Measurements from ENCODE around the gene THBS1.
A peak's percentile ranks its signal among the peaks of the same experiment; 100 is the strongest.

THBS1 gene

GRCh38 chr15:39623529-39623931, 42.7 kb downstream of the THBS1 start:
- H3K4me3 Mint-ChIP-seq: no peak overlapping the region
- no peak for TF ChIP-seq CTCF (IDR thresholded peaks at IDR 0.05; ENCODE audit: unreplicated experiment in 3 of 3)
- H3K27me3 Mint-ChIP-seq (ENCODE audit: low read depth): no peaks in the 10 kb centered on the region
- H3K36me3 Mint-ChIP-seq (ENCODE audit: low read depth): no peaks in the 10 kb centered on the region
- peaks cover 12% of the 10 kb centered on the region for H3K4me1 Mint-ChIP-seq
- peaks cover 4% of the 10 kb centered on the region for H3K9me3 Mint-ChIP-seq
- H3K27ac Mint-ChIP-seq: no peak overlapping the region

GRCh38 chr15:39624806-39625205, 43.9 kb downstream of the THBS1 start:
- Mint-ChIP-seq H3K27ac (no peak overlapping the region), H3K9me3 (peaks cover 2% of the 10 kb centered on the region), H3K27me3 (ENCODE audit: low read depth) (no peaks in the 10 kb centered on the region), H3K4me3 (no peak overlapping the region), H3K36me3 (ENCODE audit: low read depth) (no peaks in the 10 kb centered on the region), H3K4me1 (peaks cover 25% of the 10 kb centered on the region)
- no peak for TF ChIP-seq CTCF (IDR thresholded peaks at IDR 0.05; ENCODE audit: unreplicated experiment in 3 of 3)

GRCh38 chr15:39625451-39625850, 44.6 kb downstream of the THBS1 start:
- Mint-ChIP-seq H3K27me3 (ENCODE audit: low read depth) (peaks cover 2% of the 10 kb centered on the region), H3K27ac (no peak overlapping the region), H3K4me1 (peaks cover 31% of the 10 kb centered on the region), H3K36me3 (ENCODE audit: low read depth) (no peaks in the 10 kb centered on the region), H3K4me3 (no peak overlapping the region), H3K9me3 (no peaks in the 10 kb centered on the region)
- TF ChIP-seq CTCF (IDR thresholded peaks at IDR 0.05; ENCODE audit: unreplicated experiment in 3 of 3): no peak

- no peaks in the 10 kb centered on the region for H3K36me3 Mint-ChIP-seq (ENCODE audit: low read depth)
- TF ChIP-seq CTCF (IDR thresholded peaks at IDR 0.05; ENCODE audit: unreplicated experiment in 3 of 3): no peak
- no peak overlapping the region for H3K4me3 Mint-ChIP-seq
- peaks cover 33% of the 10 kb centered on the region for H3K4me1 Mint-ChIP-seq
- no peaks in the 10 kb centered on the region for H3K9me3 Mint-ChIP-seq
- no peak overlapping the region for H3K27ac Mint-ChIP-seq
- H3K27me3 Mint-ChIP-seq (ENCODE audit: low read depth): peaks cover 4% of the 10 kb centered on the region
Measured at GRCh38 chr15:39625856-39626255, 45.0 kb downstream of the THBS1 start.

- no peaks in the 10 kb centered on the region for H3K36me3 Mint-ChIP-seq (ENCODE audit: low read depth)
- peaks cover 37% of the 10 kb centered on the region for H3K4me1 Mint-ChIP-seq
- TF ChIP-seq CTCF (IDR thresholded peaks at IDR 0.05; ENCODE audit: unreplicated experiment in 3 of 3): no peak
- H3K9me3 Mint-ChIP-seq: no peaks in the 10 kb centered on the region
- peak overlapping the region in 2 of 3 experiments; percentile 19 to 24 for H3K27ac Mint-ChIP-seq
- no peak overlapping the region for H3K4me3 Mint-ChIP-seq
- peaks cover 4% of the 10 kb centered on the region for H3K27me3 Mint-ChIP-seq (ENCODE audit: low read depth)
Measured at GRCh38 chr15:39627451-39628143, 46.7 kb downstream of the THBS1 start.

- Mint-ChIP-seq H3K36me3 (ENCODE audit: low read depth) (no peaks in the 10 kb centered on the region), H3K9me3 (no peaks in the 10 kb centered on the region), H3K27ac (peak overlapping the region in 2 of 3 experiments; percentile 19 to 24), H3K4me1 (peaks cover 37% of the 10 kb centered on the region), H3K4me3 (no peak overlapping the region), H3K27me3 (ENCODE audit: low read depth) (peaks cover 4% of the 10 kb centered on the region)
- TF ChIP-seq CTCF (IDR thresholded peaks at IDR 0.05; ENCODE audit: unreplicated experiment in 3 of 3): no peak
Measured at GRCh38 chr15:39628144-39628508, 47.2 kb downstream of the THBS1 start.

All from nephron (organoid).